ENCODE measurements around the gene FAM13B.

The FAM13B gene

GRCh38 chr5:137960819-137961218, 72.1 kb downstream of the FAM13B start:
- no peak for TF ChIP-seq CTCF (IDR thresholded peaks at IDR 0.05; ENCODE audit: borderline replicate concordance, extremely low read depth, low read length, poor library complexity, severe bottlenecking)
- no peak for TF ChIP-seq EZH2 (IDR thresholded peaks at IDR 0.05; ENCODE audit: borderline replicate concordance, low read depth, low read length, severe bottlenecking)
- Histone ChIP-seq H3K9me3 (ENCODE audit: insufficient read depth, low read length, severe bottlenecking) (no peaks in the 10 kb centered on the region), H3K27me3 (ENCODE audit: insufficient read depth, low read length, poor library complexity) (no peaks in the 10 kb centered on the region), H3K79me2 (ENCODE audit: insufficient read depth, low read length) (peaks cover 4% of the 10 kb centered on the region; the same call in 1 of the 2 replicates), H3K9ac (ENCODE audit: low read depth, low read length) (no peak overlapping the region), H3K4me3 (ENCODE audit: low read depth in 1 of 2, low read length in 2 of 2) (no peak overlapping the region), H3K36me3 (ENCODE audit: insufficient read depth, low read length) (peaks cover 87% of the 10 kb centered on the region), H3K4me2 (ENCODE audit: insufficient read depth, low read length) (no peak overlapping the region), H4K20me1 (ENCODE audit: insufficient read depth, low read length) (no peaks in the 10 kb centered on the region), H2AFZ (ENCODE audit: low read depth, low read length) (no peak overlapping the region), H3K27ac (ENCODE audit: low read length) (no peak overlapping the region), H3K4me1 (ENCODE audit: insufficient read depth, low read length) (no peaks in the 10 kb centered on the region)
- ATAC-seq (ENCODE audit: insufficient read depth, low read depth) (no peak), DNase-seq (no peak)

- peaks cover 85% of the 10 kb centered on the region for H3K36me3 ChIP-seq (ENCODE audit: insufficient read depth, low read length)
- no peaks in the 10 kb centered on the region for H3K27me3 ChIP-seq (ENCODE audit: insufficient read depth, low read length, poor library complexity)
Observed at GRCh38 chr5:137960141-137960540, 72.7 kb downstream of the FAM13B start.

GRCh38 chr5:137959488-137959887, 73.4 kb downstream of the FAM13B start:
- TF ChIP-seq CTCF (IDR thresholded peaks at IDR 0.05; ENCODE audit: borderline replicate concordance, extremely low read depth, low read length, poor library complexity, severe bottlenecking) (no peak), EZH2 (IDR thresholded peaks at IDR 0.05; ENCODE audit: borderline replicate concordance, low read depth, low read length, severe bottlenecking) (no peak)
- H3K9me3 ChIP-seq (ENCODE audit: insufficient read depth, low read length, severe bottlenecking) = no peaks in the 10 kb centered on the region
- H3K27ac ChIP-seq (ENCODE audit: low read length) = no peak overlapping the region
- ATAC-seq (ENCODE audit: insufficient read depth, low read depth) (no peak), DNase-seq (no peak)
- no peak overlapping the region for H3K9ac ChIP-seq (ENCODE audit: low read depth, low read length)
- H3K27me3 ChIP-seq (ENCODE audit: insufficient read depth, low read length, poor library complexity) = no peaks in the 10 kb centered on the region
- H4K20me1 ChIP-seq (ENCODE audit: insufficient read depth, low read length) = no peaks in the 10 kb centered on the region
- H2AFZ ChIP-seq (ENCODE audit: low read depth, low read length) = no peak overlapping the region
- peaks cover 82% of the 10 kb centered on the region for H3K36me3 ChIP-seq (ENCODE audit: insufficient read depth, low read length)
- no peaks in the 10 kb centered on the region for H3K79me2 ChIP-seq (ENCODE audit: insufficient read depth, low read length)
- no peak overlapping the region for H3K4me2 ChIP-seq (ENCODE audit: insufficient read depth, low read length)
- no peaks in the 10 kb centered on the region for H3K4me1 ChIP-seq (ENCODE audit: insufficient read depth, low read length)
- H3K4me3 ChIP-seq (ENCODE audit: low read depth in 1 of 2, low read length in 2 of 2) = no peak overlapping the region

More at GRCh38 chr5:137960141-137960540, 72.7 kb downstream of the FAM13B start:
- no peak for DNase-seq
- no peak for TF ChIP-seq EZH2 (IDR thresholded peaks at IDR 0.05; ENCODE audit: borderline replicate concordance, low read depth, low read length, severe bottlenecking)
- no peak overlapping the region for H3K27ac ChIP-seq (ENCODE audit: low read length)
- H3K9ac ChIP-seq (ENCODE audit: low read depth, low read length) = no peak overlapping the region
- no peak overlapping the region for H3K4me3 ChIP-seq (ENCODE audit: low read depth in 1 of 2, low read length in 2 of 2)
- no peaks in the 10 kb centered on the region for H3K4me1 ChIP-seq (ENCODE audit: insufficient read depth, low read length)
- ATAC-seq (ENCODE audit: insufficient read depth, low read depth) = no peak
- no peaks in the 10 kb centered on the region for H4K20me1 ChIP-seq (ENCODE audit: insufficient read depth, low read length)
- H3K9me3 ChIP-seq (ENCODE audit: insufficient read depth, low read length, severe bottlenecking) = no peaks in the 10 kb centered on the region
- peaks cover under 1% of the 10 kb centered on the region; the same call in 1 of the 2 replicates for H3K79me2 ChIP-seq (ENCODE audit: insufficient read depth, low read length)
- no peak overlapping the region for H2AFZ ChIP-seq (ENCODE audit: low read depth, low read length)
- H3K4me2 ChIP-seq (ENCODE audit: insufficient read depth, low read length) = no peak overlapping the region

- Histone ChIP-seq H2AFZ (ENCODE audit: low read depth, low read length) (no peak overlapping the region), H3K9ac (ENCODE audit: low read depth, low read length) (no peak overlapping the region), H3K4me3 (ENCODE audit: low read depth in 1 of 2, low read length in 2 of 2) (no peak overlapping the region)
Observed at GRCh38 chr5:137957948-137958347, 74.9 kb downstream of the FAM13B start.

More at GRCh38 chr5:137957948-137958347, 74.9 kb downstream of the FAM13B start:
- Histone ChIP-seq H3K4me1 (ENCODE audit: insufficient read depth, low read length) (no peaks in the 10 kb centered on the region), H3K4me2 (ENCODE audit: insufficient read depth, low read length) (no peak overlapping the region), H3K27me3 (ENCODE audit: insufficient read depth, low read length, poor library complexity) (no peaks in the 10 kb centered on the region), H3K36me3 (ENCODE audit: insufficient read depth, low read length) (peaks cover 83% of the 10 kb centered on the region), H3K9me3 (ENCODE audit: insufficient read depth, low read length, severe bottlenecking) (no peaks in the 10 kb centered on the region), H3K79me2 (ENCODE audit: insufficient read depth, low read length) (no peaks in the 10 kb centered on the region), H4K20me1 (ENCODE audit: insufficient read depth, low read length) (no peaks in the 10 kb centered on the region), H3K27ac (ENCODE audit: low read length) (no peak overlapping the region)
- no peak for TF ChIP-seq EZH2 (IDR thresholded peaks at IDR 0.05; ENCODE audit: borderline replicate concordance, low read depth, low read length, severe bottlenecking)
- no peak for TF ChIP-seq CTCF (IDR thresholded peaks at IDR 0.05; ENCODE audit: borderline replicate concordance, extremely low read depth, low read length, poor library complexity, severe bottlenecking)
- DNase-seq (no peak), ATAC-seq (ENCODE audit: insufficient read depth, low read depth) (no peak)

Measured in DND-41 (cell line).